Ovary (tissue), 9 donors: ENCODE measurements around the gene NCCRP1. TPM values are rescaled to one million over a fixed set of nuclear protein-coding genes. Genes with fewer than 3 reads are reported as not detected.

Source experiments
- DNase-seq, 5 donors: peaks; one replicate each; pipeline ENCODE4 v3.0.0-alpha.2; 2019 to 2020
- H3K27ac ChIP-seq, 2 donors: fragments of 200-600 bp; one replicate each; pipeline versions ENCODE4 v1.5.1 to v1.8.0; 2019 to 2022
- H3K27me3 ChIP-seq: fragments of 200-600 bp; one replicate; pipeline ENCODE4 v1.8.0; 2022
- H3K36me3 ChIP-seq: fragments of 200-600 bp; sonication (generic); one replicate; pipeline ENCODE4 v1.5.1; 2019
- H3K4me1 ChIP-seq: one replicate; pipeline ENCODE4 v1.8.1; 2013; ENCODE audit warnings: mild to moderate bottlenecking, moderate library complexity; ENCODE audit not compliant: insufficient read depth
- H3K4me3 ChIP-seq: fragments of 200-600 bp; sonication (generic); one replicate; pipeline ENCODE4 v1.5.1; 2017
- H3K9me3 ChIP-seq, 2 donors: fragments of 200-600 bp in 1 of 2; sonication (generic) in 1 of 2; one replicate each; pipeline versions ENCODE4 v1.5.1 to v1.8.1; 2013 to 2019; ENCODE audit warnings: mild to moderate bottlenecking in 1 of 2, moderate library complexity in 1 of 2
- CTCF ChIP-seq, 3 donors: fragments of 450-650 bp in 2 of 3; fragments of 200-600 bp in 1 of 3; IDR thresholded peaks; one replicate each; pipeline versions ENCODE4 v1.5.1 to v1.8.0; 2016 to 2022; ENCODE audit warnings: antibody characterized with exemption in 3 of 3, mild to moderate bottlenecking in 1 of 3
- EP300 ChIP-seq: sonication (generic); formaldehyde crosslinking; IDR thresholded peaks from one replicate; pipeline ENCODE4 v1.6.1; 2017; ENCODE audit warnings: antibody characterized with exemption
- POLR2A ChIP-seq: fragments of 450-650 bp; IDR thresholded peaks from one replicate; pipeline ENCODE4 v1.6.1; 2017; ENCODE audit warnings: antibody characterized with exemption, mild to moderate bottlenecking, moderate library complexity
- WGBS, 3 donors: extraction: QIAGEN DNeasy Blood & Tissue Kit in 1 of 3; methylation state at CpG; one replicate each; pipeline versions ENCODE4 v1.1.5 to v1.1.7; 2013 to 2017; 5-methylcytosine and 5-hydroxymethylcytosine counted together
- intact Hi-C, 4 donors: fragments of 100-400 bp; cut with DNase I; formaldehyde crosslinking; loops; one replicate each; pipeline versions ENCODE4 v1.11.0 to v1.15.1; 2022 to 2023
- polyA plus RNA-seq, 2 donors: library from polyadenylated mRNA; stranded (reverse); fragments of 200-250 nt in 1 of 2; fragments of 350-450 nt in 1 of 2; fragmentation: Illumina TruSeq in 1 of 2; extraction: RNeasy Lipid Tissue Mini Kit (QIAGEN cat#74804) in 1 of 2; gene quantifications; one replicate each; pipeline ENCODE4 v1.2.3, GENCODE V29; 2013 to 2014
- total RNA-seq, 7 donors: library from RNA; depleted of rRNA in 2 of 7; stranded (reverse); fragments of >200 nt in 2 of 7; fragmentation: NEBNext Ultra II Directional in 3 of 7; extraction: Animal tissue kit (Norgen Biotek cat#: 25700) in 3 of 7; gene quantifications; one replicate each; pipeline versions ENCODE4 v1.1.0 to v1.2.4, GENCODE V29; 2016 to 2023
- donor health status: DM: no; HTN: no; CAD: no; lungs with moderate emphysema.
- donor health status: DM: no; HTN: no; CAD: no.
- donor health status: Bipolar disorder and iron deficiency.
- donor health status: DM: yes; HTN: yes; CAD: no.
- donor health status: DM: no; HTN: no; CAD: no.
- donor health status: DM: yes; HTN: yes; CAD: no.

The NCCRP1 gene
- total and polyA plus RNA-seq, 9 donors, result 0.05 to 4.4 (median 0.20) TPM; not detected in 4

DNA sequence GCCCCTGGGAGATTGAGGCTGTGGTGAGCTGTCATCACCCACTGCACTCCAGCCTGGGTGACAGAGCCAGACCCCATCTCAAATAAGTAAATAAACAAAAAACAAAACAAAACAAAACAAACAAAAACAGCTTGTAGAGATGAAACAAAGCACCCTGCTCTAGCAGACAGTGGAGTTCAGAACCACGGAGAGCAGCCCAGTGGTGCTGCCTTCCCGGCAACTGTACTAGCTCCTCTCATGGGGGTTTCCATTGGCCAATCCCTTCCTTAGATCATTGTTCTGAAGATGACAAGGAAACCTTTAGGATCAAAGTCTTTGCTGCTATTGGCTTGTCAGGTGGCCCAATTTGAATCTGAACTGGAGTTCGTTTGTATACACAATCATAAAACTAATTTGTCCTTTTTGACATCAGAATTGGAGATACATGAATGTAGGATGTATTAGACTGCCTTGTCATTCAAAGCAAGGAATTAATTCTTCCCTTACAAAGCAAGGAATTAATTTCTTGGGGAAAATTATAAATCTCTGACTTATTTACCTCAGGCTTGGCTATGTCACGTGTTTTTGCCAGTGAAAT, 27.0 kb downstream of the NCCRP1 start:
- Histone ChIP-seq H3K4me1 (no peaks in the 10 kb centered on the region), H3K9me3 (no peaks in the 10 kb centered on the region), H3K27me3 (no peaks in the 10 kb centered on the region), H3K4me3 (no peak overlapping the region), H3K27ac (no peak overlapping the region), H3K36me3 (no peaks in the 10 kb centered on the region)
- intact Hi-C loops, result no loop called here
- no peak for TF ChIP-seq EP300
- no peak for TF ChIP-seq POLR2A
- no peak for TF ChIP-seq CTCF (IDR thresholded peaks at IDR 0.05)
- DNase-seq, result no peak
- WGBS, 3 donors, result 17 to 22% (median 22%) methylated on average over 4 of the region's 4 CpGs

DNA sequence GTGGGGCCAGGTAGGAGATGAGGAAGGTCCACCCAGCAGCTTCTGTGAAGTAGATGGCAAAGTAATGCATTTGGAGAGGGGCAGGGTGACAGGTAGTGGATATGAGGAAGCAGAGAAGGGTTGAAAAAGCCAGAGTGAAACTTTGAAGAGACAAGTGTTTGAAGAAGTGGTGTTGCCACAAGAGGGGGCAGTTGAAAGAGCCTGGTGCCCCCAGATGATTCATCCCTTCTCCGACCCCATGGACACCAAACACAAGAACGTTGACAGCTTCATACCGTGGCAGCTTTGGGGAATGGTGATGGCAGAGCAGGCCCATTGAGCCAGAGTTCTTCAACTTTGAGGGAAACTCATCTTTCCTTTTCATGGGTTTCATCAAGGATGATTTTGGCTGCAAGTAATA, 28.1 kb downstream of the NCCRP1 start:
- DNase-seq, result no peak
- Histone ChIP-seq H3K9me3 (no peaks in the 10 kb centered on the region), H3K27ac (no peak overlapping the region), H3K4me3 (no peak overlapping the region), H3K4me1 (no peaks in the 10 kb centered on the region), H3K27me3 (no peaks in the 10 kb centered on the region), H3K36me3 (no peaks in the 10 kb centered on the region)
- TF ChIP-seq POLR2A (no peak), EP300 (no peak), CTCF (IDR thresholded peaks at IDR 0.05) (no peak)
- intact Hi-C loops, result no loop called here
- WGBS, 3 donors, result 27 to 35% (median 33%) methylated on average over 3 of the region's 3 CpGs

DNA sequence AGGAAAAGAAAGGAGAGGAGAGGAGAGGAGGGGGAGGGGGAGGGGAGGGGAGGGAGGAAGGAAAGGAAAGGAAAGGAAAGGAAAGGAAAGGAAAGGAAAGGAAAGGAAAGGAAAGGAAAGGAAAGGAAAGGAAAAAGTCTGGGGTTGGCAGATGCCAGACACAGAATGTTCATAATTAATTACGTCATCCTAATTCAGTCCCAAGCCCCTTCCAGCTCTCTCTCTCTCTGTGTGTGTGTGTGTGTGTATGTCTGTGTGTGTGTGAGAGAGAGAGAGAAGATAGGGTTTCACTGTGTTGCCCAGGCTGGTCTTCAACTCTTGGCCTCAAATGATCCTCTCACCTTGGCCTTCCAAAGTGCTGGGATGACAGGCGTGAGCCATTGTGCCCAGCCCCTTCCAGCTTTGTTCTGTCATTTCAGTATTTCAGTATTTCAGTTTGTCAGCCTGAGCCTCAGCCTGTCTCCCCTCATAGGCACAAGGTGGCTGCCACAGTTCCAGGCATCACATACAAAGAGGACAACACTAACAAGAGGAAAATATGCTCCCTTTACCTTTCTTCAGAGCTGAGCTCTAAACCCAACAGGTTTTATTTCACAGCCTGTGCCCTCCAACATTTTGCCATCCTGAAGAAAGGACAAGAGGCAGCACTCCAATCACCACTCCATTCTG, 33.5 kb downstream of the NCCRP1 start:
- Histone ChIP-seq H3K36me3 (no peaks in the 10 kb centered on the region), H3K27me3 (no peaks in the 10 kb centered on the region), H3K4me3 (no peak overlapping the region), H3K4me1 (no peaks in the 10 kb centered on the region), H3K27ac (no peak overlapping the region), H3K9me3 (no peaks in the 10 kb centered on the region)
- no peak for DNase-seq
- intact Hi-C loops, result no loop called here
- TF ChIP-seq POLR2A (no peak), EP300 (no peak), CTCF (IDR thresholded peaks at IDR 0.05) (no peak)
- WGBS, 3 donors, result 72 to 80% (median 72%) methylated on average over 2 of the region's 2 CpGs

DNA sequence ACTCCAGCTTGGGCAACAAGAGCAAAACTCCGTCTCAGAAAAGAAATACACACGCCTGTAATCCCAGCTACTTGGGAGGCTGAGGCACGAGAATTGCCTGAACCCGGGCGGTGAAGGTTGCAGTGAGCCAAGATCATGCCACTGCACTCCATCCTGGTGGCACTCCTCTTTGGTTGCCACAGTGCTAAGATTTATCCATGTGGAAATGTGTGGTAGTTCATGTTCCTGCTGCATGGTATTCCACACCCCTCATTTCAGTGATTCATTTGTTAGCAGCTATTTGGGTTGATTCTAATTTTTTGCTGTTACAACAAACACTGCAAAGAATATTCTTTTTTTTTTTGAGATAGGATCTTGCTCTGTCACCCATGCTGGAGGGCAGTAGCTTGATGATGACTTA, 35.9 kb downstream of the NCCRP1 start:
- no peak for DNase-seq
- WGBS, 3 donors, result 83 to 86% (median 86%) methylated on average over 5 of the region's 5 CpGs
- Histone ChIP-seq H3K27ac (no peak overlapping the region), H3K36me3 (no peaks in the 10 kb centered on the region), H3K4me1 (no peaks in the 10 kb centered on the region), H3K9me3 (no peaks in the 10 kb centered on the region), H3K27me3 (no peaks in the 10 kb centered on the region), H3K4me3 (no peak overlapping the region)
- intact Hi-C loops, result no loop called here
- no peak for TF ChIP-seq CTCF (IDR thresholded peaks at IDR 0.05)
- TF ChIP-seq POLR2A, result no peak
- TF ChIP-seq EP300, result no peak
